Measurements from ENCODE around the gene LRRC45.
"Not testable (repeated sequence)": the region's sequence is repeated elsewhere in the genome, so short reads cannot be mapped to it uniquely, and the experiment has no call there.

LRRC45 gene

DNA sequence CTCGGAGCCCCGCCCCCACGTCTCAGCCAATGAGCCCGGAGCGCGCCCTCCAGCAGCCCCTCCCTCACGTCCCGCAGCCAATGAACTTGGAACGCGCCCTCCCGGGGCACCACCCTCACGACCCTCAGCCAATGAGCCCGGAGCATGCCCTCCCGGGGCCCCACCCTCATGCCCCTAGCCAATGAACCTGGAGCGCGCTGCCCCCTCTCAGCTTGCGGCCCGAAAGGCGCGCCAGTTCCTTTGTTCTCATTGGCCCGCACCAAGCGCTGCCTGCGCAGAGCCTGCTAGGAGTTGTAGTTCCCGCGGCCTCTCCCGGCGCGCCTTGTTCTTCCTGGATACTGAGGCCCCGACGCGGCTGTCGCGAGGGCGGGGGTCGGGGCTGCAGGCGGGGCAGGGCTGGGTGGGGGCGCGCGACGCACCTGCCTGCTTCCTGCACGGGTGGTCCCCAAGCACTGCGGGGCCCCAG is at the start of gene LRRC45:
TSS of gene LRRC45 (plus strand) at position 325 of the 466 bp plus-strand sequence. CDS start 339 bp downstream, outside the sequence.
- in situ Hi-C loops (cut with HindIII; ENCODE audit: low sequenced_read_pairs), result no loop called here

- in situ Hi-C loops (cut with HindIII; ENCODE audit: low sequenced_read_pairs), result no loop called here
Observed at GRCh38 chr17:81973432-81973831, 49.7 kb upstream of the LRRC45 start.

DNA sequence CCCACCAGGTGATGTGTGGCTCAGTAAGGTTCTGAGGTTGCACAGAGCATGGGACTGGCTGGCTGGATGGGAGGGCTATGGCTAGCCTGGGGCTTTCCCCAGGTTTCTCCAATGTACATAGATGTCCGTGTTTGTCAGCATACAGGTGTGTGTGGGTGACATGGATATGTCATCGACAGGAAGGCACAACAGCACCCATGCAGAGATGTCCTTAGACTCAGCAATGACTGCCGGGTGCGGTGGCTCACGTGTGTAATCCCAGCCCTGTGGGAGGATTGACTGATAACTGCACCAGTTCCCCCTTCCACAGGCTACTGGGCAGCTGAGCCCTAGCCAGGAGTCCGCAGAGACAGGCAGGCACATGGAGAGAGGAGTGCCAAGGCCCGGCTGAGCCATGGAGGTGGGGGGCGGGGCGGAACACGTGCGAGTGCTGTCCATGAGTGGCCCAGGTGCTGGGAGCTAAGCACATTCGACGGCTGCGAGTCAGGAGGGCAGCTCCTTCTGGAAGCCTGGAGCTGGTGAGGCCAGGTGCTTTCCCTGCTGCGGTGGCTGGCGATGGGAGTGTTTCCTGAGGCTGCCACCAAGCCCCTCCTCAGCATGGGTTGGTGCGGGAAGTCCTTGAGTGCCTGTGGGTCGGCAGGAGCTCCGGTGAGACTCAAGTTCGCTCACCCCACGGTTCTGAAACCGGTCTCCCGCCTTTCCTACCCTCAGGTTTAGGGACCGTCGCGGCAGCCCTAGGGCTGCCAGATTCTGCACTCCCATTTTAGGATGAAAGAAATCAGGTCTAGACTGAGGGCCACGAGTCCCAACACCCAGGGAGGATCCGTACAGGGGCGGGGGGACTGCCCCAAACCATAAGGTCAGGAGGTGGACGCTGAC is 46.5 kb upstream of the LRRC45 start:
- in situ Hi-C loops (cut with HindIII; ENCODE audit: low sequenced_read_pairs), result no loop called here

DNA sequence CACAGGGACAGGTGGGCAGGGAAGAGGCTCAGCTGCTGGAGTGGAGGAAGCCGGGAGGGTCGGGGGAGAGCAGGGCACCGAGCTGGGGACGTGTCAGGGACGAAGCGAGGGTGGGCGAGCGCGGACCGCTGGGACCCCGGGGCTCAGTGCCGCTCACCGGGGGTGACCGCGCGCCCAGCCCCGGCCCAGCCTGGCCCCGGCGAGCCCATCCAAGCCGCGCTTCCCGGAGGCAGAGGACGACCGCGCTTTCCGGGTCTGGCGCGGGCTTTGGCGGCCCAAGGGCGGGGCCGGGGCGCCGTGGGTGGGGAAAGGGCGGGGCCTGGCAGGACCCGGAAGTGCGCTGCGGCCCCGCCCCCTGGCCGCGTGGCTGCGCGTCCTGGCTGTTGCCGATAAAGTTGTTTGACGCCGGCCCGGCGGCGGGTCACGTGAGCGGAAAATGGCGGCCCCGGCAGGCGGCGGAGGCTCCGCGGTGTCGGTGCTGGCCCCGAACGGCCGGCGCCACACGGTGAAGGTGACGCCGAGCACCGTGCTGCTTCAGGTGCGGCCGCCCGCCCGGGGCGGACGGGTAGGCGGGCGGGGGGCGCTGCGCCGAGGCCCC is 45.8 kb upstream of the LRRC45 start, which contains the start of gene ASPSCR1:
TSS of gene ASPSCR1 (plus strand) at position 419 of the 598 bp plus-strand sequence. CDS start at position 437, 18 bp downstream.
- in situ Hi-C loops (cut with HindIII; ENCODE audit: low sequenced_read_pairs), result no loop called here

DNA sequence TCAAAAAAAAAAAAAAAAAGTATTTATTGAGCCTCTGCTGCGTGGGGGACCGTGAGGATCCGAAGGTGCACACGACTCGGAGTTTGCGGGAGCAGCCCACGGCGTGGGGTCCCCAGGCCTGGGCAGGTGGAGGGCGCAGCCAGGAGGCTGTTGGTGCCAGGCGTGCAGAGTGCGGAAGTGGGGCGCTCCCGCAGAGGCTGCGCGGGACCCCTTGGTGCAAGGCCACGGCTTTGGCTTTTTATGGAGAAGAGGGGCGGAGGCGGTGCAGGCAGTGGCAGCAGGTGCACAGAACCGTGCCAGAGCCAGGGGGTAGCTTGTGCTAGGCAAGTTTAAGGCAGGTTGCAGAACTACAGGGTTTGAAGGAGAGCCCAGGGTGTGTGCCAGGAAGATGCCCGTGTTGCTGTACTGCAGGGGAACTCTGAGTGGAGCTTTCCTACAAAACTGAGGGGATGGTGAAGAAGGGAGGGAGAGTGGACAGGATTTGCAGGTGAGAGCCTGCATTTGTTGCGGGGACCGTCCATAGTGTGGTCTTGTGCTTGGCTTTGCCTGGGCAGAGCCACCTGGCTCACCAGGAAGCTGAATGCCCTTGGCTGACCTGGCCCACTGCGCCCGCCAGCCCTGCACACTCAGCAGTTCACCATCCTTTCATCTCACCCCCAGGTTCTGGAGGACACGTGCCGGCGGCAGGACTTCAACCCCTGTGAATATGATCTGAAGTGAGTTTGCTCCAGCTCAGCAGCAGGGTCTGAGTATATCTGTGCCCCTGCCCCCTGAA is 44.4 kb upstream of the LRRC45 start:
- in situ Hi-C loops (cut with HindIII; ENCODE audit: low sequenced_read_pairs), result no loop called here

- in situ Hi-C loops (cut with HindIII; ENCODE audit: low sequenced_read_pairs), result no loop called here
Observed at GRCh38 chr17:81980122-81980521, 43.0 kb upstream of the LRRC45 start.

DNA sequence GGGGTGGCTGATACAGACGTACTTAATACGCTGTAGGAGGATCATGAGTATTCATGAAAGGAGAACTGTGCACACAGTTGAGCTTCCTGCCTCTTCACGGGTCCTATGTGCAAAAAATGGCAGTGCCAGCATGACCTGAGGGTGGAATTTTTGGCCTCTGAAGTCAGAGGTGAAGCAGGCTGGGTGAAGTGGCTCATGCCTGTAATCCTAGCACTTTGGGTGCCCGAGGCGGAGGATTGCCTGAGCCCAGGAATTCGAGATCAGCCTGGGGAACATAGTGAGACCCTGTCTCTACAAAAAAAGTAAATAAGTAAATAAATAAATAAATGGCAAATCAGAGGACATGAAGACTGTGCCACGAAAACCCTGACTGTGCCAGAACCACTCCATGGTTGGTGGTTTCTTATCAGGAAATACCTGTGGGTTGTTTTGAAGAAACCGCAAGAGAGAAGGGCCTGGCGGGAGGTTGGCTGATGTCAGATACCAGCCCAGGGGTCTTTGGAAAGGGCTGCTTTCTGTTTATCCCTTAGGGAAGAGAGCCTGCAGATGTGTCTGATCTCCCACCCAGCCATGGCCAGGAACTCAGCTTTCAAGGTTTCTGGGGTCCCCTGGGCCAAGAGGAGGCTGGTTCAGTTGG is 42.3 kb upstream of the LRRC45 start:
- in situ Hi-C loops (cut with HindIII; ENCODE audit: low sequenced_read_pairs), result no loop called here

- in situ Hi-C loops (cut with HindIII; ENCODE audit: low sequenced_read_pairs), result not testable (repeated sequence)
Observed at GRCh38 chr17:81981511-81981910, 41.6 kb upstream of the LRRC45 start.

- in situ Hi-C loops (cut with HindIII; ENCODE audit: low sequenced_read_pairs), result no loop called here
Observed at GRCh38 chr17:81983011-81983638, 40.0 kb upstream of the LRRC45 start.

GRCh38 chr17:81983639-81984373 is 39.3 kb upstream of the LRRC45 start:
- in situ Hi-C loops (cut with HindIII; ENCODE audit: low sequenced_read_pairs), result no loop called here

- in situ Hi-C loops (cut with HindIII; ENCODE audit: low sequenced_read_pairs), result no loop called here
Observed at GRCh38 chr17:81984773-81985410, 38.2 kb upstream of the LRRC45 start.

GRCh38 chr17:81986606-81987005 is 36.5 kb upstream of the LRRC45 start:
- in situ Hi-C loops (cut with HindIII; ENCODE audit: low sequenced_read_pairs), result no loop called here

DNA sequence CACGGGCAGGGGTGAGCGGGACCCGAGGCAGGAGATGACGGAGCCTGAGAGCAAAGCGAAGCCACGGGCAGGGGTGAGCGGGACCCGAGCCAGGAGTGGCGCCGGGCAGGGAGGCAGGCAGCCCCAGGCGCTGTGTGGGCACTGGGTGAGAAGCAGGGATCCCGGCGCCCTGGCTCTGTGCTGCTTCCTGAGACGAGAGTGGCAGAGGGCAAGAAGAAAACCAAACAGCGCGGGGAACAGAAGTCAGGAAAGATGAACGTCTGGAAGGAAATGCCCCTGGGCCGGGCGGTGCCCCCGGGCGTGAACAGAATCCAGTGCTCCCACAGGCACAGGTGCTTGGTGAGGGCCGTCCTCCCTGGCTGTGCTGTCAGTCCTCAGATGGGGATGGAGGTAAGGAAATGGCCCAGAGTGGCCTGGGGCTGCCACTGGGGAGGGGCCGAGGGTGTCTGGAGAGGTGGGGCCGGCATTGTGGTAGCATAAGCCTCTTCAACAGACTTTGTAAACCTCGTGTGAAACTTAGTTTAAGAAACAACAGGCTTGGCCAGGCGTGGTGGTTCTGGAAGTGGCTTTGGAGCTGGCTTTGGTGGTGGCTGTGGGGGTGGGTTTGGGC is 35.8 kb upstream of the LRRC45 start:
- in situ Hi-C loops (cut with HindIII; ENCODE audit: low sequenced_read_pairs), result no loop called here

DNA sequence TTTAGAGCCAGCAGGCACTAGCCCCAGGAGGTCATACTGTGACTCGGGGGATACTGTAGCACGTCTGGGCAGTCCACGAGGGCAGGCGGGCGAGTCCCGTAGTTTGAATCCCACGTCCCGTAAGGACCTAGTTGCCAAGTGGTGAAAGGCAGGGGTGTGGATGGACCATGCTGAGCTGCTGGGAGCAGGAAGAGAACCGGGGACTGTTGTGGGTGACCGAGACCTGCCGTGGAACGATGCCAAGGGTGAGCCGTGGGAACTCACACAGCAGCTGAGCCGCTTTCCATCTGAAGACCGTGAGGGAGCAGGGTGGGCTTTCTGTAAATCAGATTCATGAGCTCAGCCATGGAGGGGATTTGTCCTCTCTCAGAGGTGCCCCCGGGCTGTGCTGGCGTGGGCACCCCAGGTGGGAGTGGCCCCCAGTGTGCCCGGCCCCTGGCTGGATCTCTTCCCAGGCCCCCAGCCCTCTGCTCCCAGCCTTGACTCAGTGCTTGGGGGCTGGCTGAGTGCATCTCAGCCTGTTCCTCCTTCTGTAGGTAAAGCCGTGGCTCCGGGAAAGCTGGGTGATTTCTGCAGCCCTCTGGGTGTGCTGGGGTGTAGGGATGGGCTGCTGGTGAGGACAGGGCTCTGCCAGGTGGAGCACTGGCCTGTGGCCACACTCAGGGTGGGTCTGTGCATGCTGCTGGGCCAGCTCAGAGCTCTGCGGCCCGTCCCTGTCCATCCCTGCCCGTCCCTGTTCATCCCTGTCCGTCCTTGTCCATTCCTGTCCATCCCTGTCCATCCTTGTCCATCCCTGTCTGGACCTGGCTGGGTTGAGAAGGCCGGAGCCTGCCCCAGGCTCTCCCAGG is 32.0 kb upstream of the LRRC45 start:
- in situ Hi-C loops (cut with HindIII; ENCODE audit: low sequenced_read_pairs), result no loop called here

DNA sequence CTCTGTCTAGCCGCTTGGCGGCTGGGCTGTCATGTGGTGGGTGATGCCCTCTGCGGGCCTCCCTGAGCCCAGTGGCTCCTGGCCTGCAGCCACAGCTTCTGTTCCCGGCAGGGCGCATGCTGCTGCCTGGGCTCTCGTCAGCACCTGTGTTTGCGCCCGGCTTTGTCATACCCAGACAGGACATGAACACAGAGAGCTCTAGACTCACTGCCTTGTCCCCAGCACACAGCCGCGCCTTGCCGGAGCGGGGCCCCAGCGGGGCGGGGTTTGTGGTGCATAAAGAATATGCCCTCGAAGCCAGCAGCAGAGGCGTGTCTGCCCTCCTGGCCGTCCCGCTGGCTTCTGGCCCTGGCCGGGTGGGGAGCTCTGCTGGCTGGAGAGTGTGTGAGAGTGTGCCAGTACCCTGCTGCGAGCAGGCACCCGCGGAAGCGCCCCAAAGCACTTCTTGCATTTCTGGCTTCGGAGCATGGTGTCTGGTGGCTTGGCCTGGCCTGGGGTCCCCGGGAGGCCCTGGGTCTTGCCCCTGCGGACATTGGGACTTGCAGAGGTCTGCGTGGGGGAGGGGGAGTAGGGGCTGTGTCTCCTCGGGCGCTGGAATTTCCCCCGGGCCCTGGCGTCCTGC is 31.3 kb upstream of the LRRC45 start:
- in situ Hi-C loops (cut with HindIII; ENCODE audit: low sequenced_read_pairs), result no loop called here

DNA sequence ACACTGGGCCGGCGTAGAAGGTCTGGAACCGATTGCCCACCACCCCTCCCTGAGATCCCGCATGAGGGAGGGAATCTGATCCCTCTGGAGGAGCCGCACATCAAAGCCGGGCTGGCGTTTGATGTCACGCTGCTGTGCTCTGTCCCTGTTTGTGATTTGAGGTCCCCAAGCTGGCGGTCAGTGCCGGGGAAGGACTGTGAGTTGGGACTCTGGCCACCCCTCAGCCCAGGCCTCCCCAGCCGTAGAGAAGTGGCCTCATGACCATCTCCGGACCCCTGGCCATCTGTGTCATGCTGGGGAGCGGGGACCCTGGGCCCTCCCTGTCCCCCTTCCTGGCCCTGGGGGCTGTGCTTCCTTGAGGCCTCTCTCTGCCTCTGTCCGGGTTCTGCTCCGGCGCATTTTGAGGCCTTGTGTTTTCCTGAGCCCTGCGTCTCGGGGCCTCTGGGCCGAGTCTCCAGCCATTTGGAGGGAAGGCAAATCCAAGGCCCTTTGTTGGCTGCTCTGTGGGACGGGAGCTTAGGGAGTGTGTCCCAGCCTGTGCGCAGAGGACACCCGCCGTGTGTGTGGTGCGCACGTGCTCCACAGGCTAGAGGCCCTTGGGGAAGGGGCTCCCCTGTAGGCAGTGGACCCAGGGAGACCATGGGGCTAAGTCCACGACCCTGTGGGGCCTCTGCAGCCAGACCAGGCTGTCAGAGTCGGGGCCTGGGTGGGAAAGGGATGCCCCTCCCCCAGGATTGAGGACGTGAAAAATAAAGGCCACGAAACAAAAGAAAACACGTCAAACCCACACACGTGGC is 30.6 kb upstream of the LRRC45 start:
- in situ Hi-C loops (cut with HindIII; ENCODE audit: low sequenced_read_pairs), result no loop called here

Measured in DLD1 (cell line).